GM20000 (cell line): ENCODE data around the gene KCNE5.
"Not testable (repeated sequence)": the region's sequence is repeated elsewhere in the genome, so short reads cannot be mapped to it uniquely, and the experiment has no call there.

Experiments used
- DNase-seq: peaks from one replicate; pipeline ENCODE4 v3.0.0; 2012; ENCODE audit warnings: low spot score
- CTCF ChIP-seq: IDR thresholded peaks from 2 replicates; pipeline ENCODE4 v1.5.1; 2012; ENCODE audit warnings: mild to moderate bottlenecking, control low read depth; ENCODE audit errors: extremely low read depth, missing control alignments

The KCNE5 gene

GRCh38 chrX:109655502-109656201, 30.7 kb upstream of the KCNE5 start:
- TF ChIP-seq CTCF, result no peak
- no peak for DNase-seq

GRCh38 chrX:109654516-109655109, 29.6 kb upstream of the KCNE5 start:
- DNase-seq, result no peak
- no peak for TF ChIP-seq CTCF

- DNase-seq, result not testable (repeated sequence)
Observed at GRCh38 chrX:109644671-109645070, 19.7 kb upstream of the KCNE5 start.

GRCh38 chrX:109643687-109644086, 18.7 kb upstream of the KCNE5 start:
- no peak for DNase-seq
- TF ChIP-seq CTCF, result no peak

GRCh38 chrX:109638158-109638557, 13.2 kb upstream of the KCNE5 start:
- DNase-seq, result no peak
- no peak for TF ChIP-seq CTCF

GRCh38 chrX:109637477-109637876, 12.5 kb upstream of the KCNE5 start:
- DNase-seq, result not testable (repeated sequence)

GRCh38 chrX:109635146-109635545, 10.2 kb upstream of the KCNE5 start:
- TF ChIP-seq CTCF, result peak; percentile 20
- DNase-seq, result peak; percentile 15

- peak; percentile 15 for DNase-seq
- TF ChIP-seq CTCF, result no peak
Observed at GRCh38 chrX:109632906-109633504, 8.0 kb upstream of the KCNE5 start.
